Stimulated activated CD8-positive, alpha-beta memory T cell treated with anti-CD3 and anti-CD28 coated beads, Interleukin-15, amount 100 ng/mL, for 1 hour (primary cell): ENCODE results near the gene CLDN20.
"Not testable (repeated sequence)": the region's sequence is repeated elsewhere in the genome, so short reads cannot be mapped to it uniquely, and the experiment has no call there.

Experiments
- DNase-seq: peaks from one replicate; pipeline ENCODE4 v3.0.0-alpha.2; 2020; ENCODE audit warnings: low read depth

Gene CLDN20

GRCh38 chr6:155312950-155313349, 49.1 kb downstream of the CLDN20 start:
- DNase-seq, result not testable (repeated sequence)

- DNase-seq, result no peak
Observed at GRCh38 chr6:155313602-155314091, 49.8 kb downstream of the CLDN20 start.

- peak; percentile 98 for DNase-seq
Observed at GRCh38 chr6:155314092-155314772, 50.4 kb downstream of the CLDN20 start, which contains the start of gene TFB1M. Gene TFB1M (minus strand): TSS chr6:155314484. CDS start chr6:155314428, 56 bp downstream.

GRCh38 chr6:155314773-155315515, 51.1 kb downstream of the CLDN20 start:
- DNase-seq, result peak; percentile 10

- DNase-seq, result no peak
Observed at GRCh38 chr6:155315516-155315871, 51.7 kb downstream of the CLDN20 start.

GRCh38 chr6:155316419-155316818, 52.6 kb downstream of the CLDN20 start:
- no peak for DNase-seq

GRCh38 chr6:155317186-155317585, 53.4 kb downstream of the CLDN20 start:
- DNase-seq, result no peak

GRCh38 chr6:155319902-155320301, 56.1 kb downstream of the CLDN20 start:
- no peak for DNase-seq

GRCh38 chr6:155324172-155324571, 60.4 kb downstream of the CLDN20 start:
- DNase-seq, result no peak

- DNase-seq, result no peak
Observed at GRCh38 chr6:155324993-155325392, 61.2 kb downstream of the CLDN20 start.

GRCh38 chr6:155325700-155326516, 62.1 kb downstream of the CLDN20 start:
- no peak for DNase-seq
